Measurements from ENCODE around the gene PPM1H.

PPM1H gene

GRCh38 chr12:62909340-62909739 lies 25.6 kb downstream of the PPM1H start:
- Histone ChIP-seq H3K4me1 (ENCODE audit: insufficient read depth, low read length) (peaks cover 7% of the 10 kb centered on the region), H3K9me3 (ENCODE audit: control insufficient read depth, insufficient read depth, low read length) (no peaks in the 10 kb centered on the region), H3K36me3 (ENCODE audit: insufficient read depth, low read length) (no peaks in the 10 kb centered on the region), H3K9ac (ENCODE audit: low read depth, low read length) (no peak overlapping the region)

DNA sequence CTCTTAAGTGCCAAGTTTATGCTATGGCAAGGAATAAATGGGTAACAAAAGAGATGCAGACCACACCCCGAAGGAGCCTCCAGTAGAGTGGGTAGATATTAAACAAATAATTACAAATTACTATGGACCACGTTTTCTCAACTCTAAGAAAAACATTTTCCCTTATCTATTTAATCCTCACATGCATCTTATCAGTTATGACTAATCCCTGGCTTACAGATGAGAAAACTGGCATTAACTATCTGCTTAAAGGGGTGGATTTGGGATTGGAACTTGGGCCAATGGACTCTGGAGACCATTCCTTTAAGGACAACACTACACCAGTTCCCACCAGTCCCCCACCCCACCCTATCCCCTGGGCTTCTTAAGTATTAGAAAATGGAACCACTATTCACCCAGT lies 26.3 kb downstream of the PPM1H start:
- H3K9ac ChIP-seq (ENCODE audit: low read depth, low read length) = no peak overlapping the region
- H3K4me1 ChIP-seq (ENCODE audit: insufficient read depth, low read length) = peaks cover 1% of the 10 kb centered on the region
- H3K9me3 ChIP-seq (ENCODE audit: control insufficient read depth, insufficient read depth, low read length) = no peaks in the 10 kb centered on the region
- no peaks in the 10 kb centered on the region for H3K36me3 ChIP-seq (ENCODE audit: insufficient read depth, low read length)

GRCh38 chr12:62907561-62907960 lies 27.4 kb downstream of the PPM1H start:
- Histone ChIP-seq H3K4me1 (ENCODE audit: insufficient read depth, low read length) (no peaks in the 10 kb centered on the region; the same call in 1 of the 2 replicates), H3K9ac (ENCODE audit: low read depth, low read length) (no peak overlapping the region), H3K36me3 (ENCODE audit: insufficient read depth, low read length) (no peaks in the 10 kb centered on the region), H3K9me3 (ENCODE audit: control insufficient read depth, insufficient read depth, low read length) (no peaks in the 10 kb centered on the region)

DNA sequence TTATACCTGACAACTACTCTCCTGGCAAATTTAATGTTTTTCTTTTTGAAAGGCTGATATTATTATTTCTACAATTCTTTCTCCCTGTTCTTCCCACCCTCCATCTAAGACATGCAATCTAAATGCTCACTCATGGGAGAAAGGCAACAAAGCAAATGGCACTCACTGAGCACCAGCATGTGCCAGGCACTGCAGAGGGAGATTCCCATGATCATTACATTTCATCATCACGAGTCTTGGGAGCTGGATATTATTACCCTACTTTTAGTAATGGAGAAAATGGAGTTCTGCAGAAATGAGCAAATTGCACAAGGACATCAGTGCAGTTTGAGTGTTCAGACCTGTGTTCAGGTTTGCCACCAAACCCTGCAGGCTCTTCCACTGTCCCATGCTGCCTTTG lies 27.9 kb downstream of the PPM1H start:
- no peaks in the 10 kb centered on the region; the same call in 1 of the 2 replicates for H3K4me1 ChIP-seq (ENCODE audit: insufficient read depth, low read length)
- H3K9me3 ChIP-seq (ENCODE audit: control insufficient read depth, insufficient read depth, low read length) = no peaks in the 10 kb centered on the region
- H3K9ac ChIP-seq (ENCODE audit: low read depth, low read length) = no peak overlapping the region
- no peaks in the 10 kb centered on the region for H3K36me3 ChIP-seq (ENCODE audit: insufficient read depth, low read length)

- no peak overlapping the region for H3K9ac ChIP-seq (ENCODE audit: low read depth, low read length)
- H3K4me1 ChIP-seq (ENCODE audit: insufficient read depth, low read length) = 0 out of 2 replicates have a peak, but pooled peaks cover 5% of the 10 kb centered on the region
- no peaks in the 10 kb centered on the region for H3K36me3 ChIP-seq (ENCODE audit: insufficient read depth, low read length)
- H3K9me3 ChIP-seq (ENCODE audit: control insufficient read depth, insufficient read depth, low read length) = no peaks in the 10 kb centered on the region
Measured at GRCh38 chr12:62903151-62903550, 31.8 kb downstream of the PPM1H start.

DNA sequence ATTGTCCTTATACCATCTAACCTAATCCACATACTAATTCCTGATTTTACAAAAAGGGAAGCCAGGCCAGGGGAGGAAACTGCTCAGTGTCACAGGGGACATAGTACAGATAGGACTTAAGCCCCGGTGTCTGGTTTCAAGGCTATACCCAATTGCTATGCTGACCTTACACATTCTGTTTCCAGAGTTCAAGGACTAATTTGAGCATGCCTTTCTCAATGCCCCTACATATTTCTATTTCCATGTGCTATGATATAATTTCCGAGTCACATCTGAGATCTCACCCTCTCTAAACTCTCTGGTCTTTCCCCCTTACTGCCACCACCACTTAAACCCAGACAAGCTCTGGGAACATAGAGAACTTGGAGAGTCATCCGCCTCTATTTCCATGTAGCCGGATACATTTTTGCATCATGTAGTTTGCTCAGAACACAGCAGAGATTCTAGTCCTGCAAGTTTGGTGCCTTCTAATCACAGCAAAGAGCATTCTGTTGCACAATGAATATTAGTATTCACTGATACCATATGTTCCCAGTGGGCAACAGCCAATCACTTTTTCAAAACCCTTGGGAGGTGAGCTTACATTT lies 34.2 kb downstream of the PPM1H start:
- Histone ChIP-seq H3K9ac (ENCODE audit: low read depth, low read length) (no peak overlapping the region), H3K4me1 (ENCODE audit: insufficient read depth, low read length) (0 out of 2 replicates have a peak, but pooled peaks cover 5% of the 10 kb centered on the region)

GRCh38 chr12:62899568-62900390 lies 35.2 kb downstream of the PPM1H start:
- H3K36me3 ChIP-seq (ENCODE audit: insufficient read depth, low read length) = no peaks in the 10 kb centered on the region

More for the DNA sequence above, 34.2 kb downstream of the PPM1H start:
- no peaks in the 10 kb centered on the region for H3K36me3 ChIP-seq (ENCODE audit: insufficient read depth, low read length)
- H3K9me3 ChIP-seq (ENCODE audit: control insufficient read depth, insufficient read depth, low read length) = no peaks in the 10 kb centered on the region

DNA sequence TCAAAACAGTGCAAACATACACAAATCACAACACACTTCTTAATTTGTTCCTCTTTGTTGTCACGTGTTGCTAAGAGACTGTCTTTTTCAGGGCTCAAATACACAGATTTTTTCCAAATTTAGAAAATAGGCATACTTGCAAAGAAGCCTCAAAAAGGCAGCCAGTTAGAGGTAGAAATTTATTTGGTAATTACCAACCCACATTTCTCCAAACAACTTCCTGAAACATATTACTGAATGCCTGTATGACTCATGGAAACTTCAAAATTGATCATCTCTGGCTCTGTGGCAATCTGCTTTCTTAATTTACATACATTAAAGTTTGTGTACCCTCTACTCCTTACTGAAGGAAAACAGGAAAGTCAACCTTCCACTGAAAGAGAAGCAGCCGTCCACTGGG lies 36.4 kb downstream of the PPM1H start:
- no peaks in the 10 kb centered on the region for H3K9me3 ChIP-seq (ENCODE audit: control insufficient read depth, insufficient read depth, low read length)
- H3K9ac ChIP-seq (ENCODE audit: low read depth, low read length) = no peak overlapping the region
- H3K36me3 ChIP-seq (ENCODE audit: insufficient read depth, low read length) = no peaks in the 10 kb centered on the region
- 0 out of 2 replicates have a peak, but pooled peaks cover 5% of the 10 kb centered on the region for H3K4me1 ChIP-seq (ENCODE audit: insufficient read depth, low read length)

More at GRCh38 chr12:62899568-62900390, 35.2 kb downstream of the PPM1H start:
- Histone ChIP-seq H3K9ac (ENCODE audit: low read depth, low read length) (no peak overlapping the region), H3K4me1 (ENCODE audit: insufficient read depth, low read length) (0 out of 2 replicates have a peak, but pooled peaks cover 5% of the 10 kb centered on the region), H3K9me3 (ENCODE audit: control insufficient read depth, insufficient read depth, low read length) (no peaks in the 10 kb centered on the region)

DNA sequence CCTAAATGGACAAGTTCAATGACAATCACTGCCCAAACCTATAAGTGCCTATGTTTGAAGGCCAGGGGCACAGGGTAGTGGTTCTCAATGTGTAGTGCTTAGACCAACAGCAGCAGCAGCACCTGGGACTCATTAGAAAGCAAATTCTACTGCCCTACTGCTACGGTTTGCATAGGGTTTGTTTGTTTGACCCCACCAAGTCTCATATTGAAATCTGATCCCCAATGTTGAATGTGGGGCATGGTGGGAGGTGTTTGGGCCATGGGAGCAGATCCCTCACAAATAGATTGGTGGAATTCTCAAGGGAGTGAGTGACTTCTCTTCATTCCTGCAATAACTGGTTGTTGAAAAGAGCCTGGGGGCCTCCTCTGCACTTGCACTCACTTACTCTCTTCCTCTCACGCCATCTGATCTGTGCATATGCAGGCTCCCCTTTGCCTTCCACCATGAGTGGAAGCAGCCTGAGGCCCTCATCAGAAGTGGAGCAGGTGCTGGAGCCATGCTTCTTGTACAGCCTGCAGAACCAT lies 39.5 kb downstream of the PPM1H start:
- H3K9ac ChIP-seq (ENCODE audit: low read depth, low read length) = no peak overlapping the region
- H3K9me3 ChIP-seq (ENCODE audit: control insufficient read depth, insufficient read depth, low read length) = no peaks in the 10 kb centered on the region
- H3K36me3 ChIP-seq (ENCODE audit: insufficient read depth, low read length) = no peaks in the 10 kb centered on the region
- no peaks in the 10 kb centered on the region for H3K4me1 ChIP-seq (ENCODE audit: insufficient read depth, low read length)

DNA sequence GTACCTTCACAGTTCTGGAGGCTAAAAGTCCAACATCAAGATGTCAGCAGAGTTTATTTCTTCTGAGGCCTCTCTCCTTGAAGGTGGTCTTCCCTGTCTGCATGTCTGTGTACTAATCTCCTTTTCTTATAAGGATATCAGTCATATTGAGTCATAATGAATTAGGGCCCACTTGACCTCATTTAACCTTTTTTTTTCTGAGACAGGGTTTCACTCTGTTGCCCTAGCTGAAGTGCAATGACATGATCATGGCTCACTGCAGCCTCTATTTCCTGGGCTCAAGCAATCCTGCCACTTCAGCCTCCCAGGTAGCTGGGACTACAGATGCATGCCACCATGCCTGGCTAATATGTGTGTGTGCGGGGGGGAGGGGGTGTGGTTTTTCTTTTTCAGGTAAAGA lies 41.7 kb downstream of the PPM1H start:
- Histone ChIP-seq H3K36me3 (ENCODE audit: insufficient read depth, low read length) (no peaks in the 10 kb centered on the region), H3K9me3 (ENCODE audit: control insufficient read depth, insufficient read depth, low read length) (no peaks in the 10 kb centered on the region), H3K4me1 (ENCODE audit: insufficient read depth, low read length) (no peaks in the 10 kb centered on the region), H3K9ac (ENCODE audit: low read depth, low read length) (no peak overlapping the region)

DNA sequence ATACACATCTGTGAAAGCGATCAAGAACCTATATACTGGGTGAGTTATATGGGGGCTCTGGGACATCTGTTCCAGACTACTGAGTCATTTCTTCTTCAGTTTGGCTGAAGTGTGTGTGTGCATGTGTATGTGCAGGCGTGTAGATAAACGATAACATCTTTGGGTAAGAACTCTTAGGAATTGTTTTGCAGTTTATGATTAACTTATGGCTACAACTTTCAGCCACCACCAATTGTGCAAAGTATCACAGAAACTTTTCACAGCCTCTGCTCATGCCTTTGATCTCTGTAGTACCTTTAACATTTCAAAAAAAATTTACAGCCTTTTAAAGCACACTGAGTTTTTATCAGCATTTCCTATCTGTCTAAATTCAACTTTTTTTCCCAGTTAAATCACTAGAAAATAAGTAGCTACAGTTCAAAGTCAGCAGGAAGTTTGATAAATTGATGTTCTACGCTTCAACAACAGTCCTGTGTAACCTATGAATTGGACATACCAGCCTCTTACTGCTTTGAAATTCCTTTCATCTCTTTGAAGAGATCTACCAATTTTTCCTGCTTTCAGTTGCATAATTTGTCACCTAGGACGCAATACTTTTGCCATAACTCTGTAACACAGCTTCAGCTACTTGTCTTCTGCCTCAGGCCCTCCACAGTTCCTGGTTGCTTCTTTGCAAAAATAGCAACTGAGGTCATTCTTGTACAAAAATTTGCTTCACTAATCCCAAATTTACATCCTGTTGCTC lies 43.0 kb downstream of the PPM1H start:
- Histone ChIP-seq H3K36me3 (ENCODE audit: insufficient read depth, low read length) (no peaks in the 10 kb centered on the region), H3K9me3 (ENCODE audit: control insufficient read depth, insufficient read depth, low read length) (no peaks in the 10 kb centered on the region), H3K9ac (ENCODE audit: low read depth, low read length) (no peak overlapping the region), H3K4me1 (ENCODE audit: insufficient read depth, low read length) (no peaks in the 10 kb centered on the region)

DNA sequence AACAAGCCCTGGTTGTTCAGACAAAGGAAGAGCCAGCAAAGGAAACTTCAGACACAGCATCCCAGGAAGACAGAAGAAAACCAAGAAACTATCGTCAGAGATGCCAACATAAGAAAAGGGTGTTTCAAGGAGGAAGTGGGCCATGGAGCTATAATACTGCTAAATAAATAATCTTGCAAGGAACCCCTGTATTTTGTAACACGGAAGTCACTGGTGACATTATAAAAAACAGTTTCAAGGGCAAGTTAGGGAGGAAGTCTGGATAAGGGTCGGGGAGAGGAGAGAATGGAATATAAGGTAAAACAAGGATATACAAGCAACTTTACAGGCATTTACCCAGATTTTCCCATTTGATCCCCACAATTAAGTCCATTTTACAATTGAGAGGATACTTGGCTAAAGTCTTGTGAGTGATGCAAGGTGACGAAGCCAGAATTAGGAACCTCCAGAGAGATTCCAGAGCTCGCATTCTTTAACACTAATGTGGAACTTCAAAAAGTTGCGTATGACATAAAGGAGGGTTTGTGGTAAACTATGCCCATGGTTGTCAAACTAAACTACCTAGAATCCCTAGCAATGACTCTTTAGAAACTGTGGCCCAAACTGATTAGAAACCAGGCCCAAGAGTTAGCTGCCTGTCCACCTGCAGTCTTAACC lies 46.4 kb downstream of the PPM1H start:
- Histone ChIP-seq H3K36me3 (ENCODE audit: insufficient read depth, low read length) (no peaks in the 10 kb centered on the region), H3K9me3 (ENCODE audit: control insufficient read depth, insufficient read depth, low read length) (peaks cover 5% of the 10 kb centered on the region; the same call in 1 of the 2 replicates), H3K4me1 (ENCODE audit: insufficient read depth, low read length) (no peaks in the 10 kb centered on the region), H3K9ac (ENCODE audit: low read depth, low read length) (no peak overlapping the region)

DNA sequence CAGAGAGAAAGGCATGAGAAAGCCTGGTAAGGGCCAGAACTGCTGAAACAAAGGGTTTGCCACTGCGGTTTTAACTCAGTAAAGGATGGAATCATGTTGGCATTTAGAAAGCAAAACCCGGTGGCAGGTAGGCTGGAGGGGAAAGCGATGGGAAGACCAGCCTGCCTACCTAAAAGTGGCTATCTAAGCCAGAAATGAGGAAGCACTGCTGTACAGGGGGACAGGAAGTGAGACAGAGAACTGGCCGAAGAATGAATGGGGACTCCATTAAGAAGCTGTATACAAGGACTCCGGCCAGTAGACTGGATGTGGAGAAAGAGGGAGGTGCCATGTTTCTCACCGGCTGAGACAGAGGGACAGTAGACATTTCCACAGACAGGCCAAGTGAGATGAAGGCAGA lies 48.2 kb downstream of the PPM1H start:
- Histone ChIP-seq H3K36me3 (ENCODE audit: insufficient read depth, low read length) (no peaks in the 10 kb centered on the region), H3K9me3 (ENCODE audit: control insufficient read depth, insufficient read depth, low read length) (peaks cover 5% of the 10 kb centered on the region; the same call in 1 of the 2 replicates), H3K4me1 (ENCODE audit: insufficient read depth, low read length) (no peaks in the 10 kb centered on the region), H3K9ac (ENCODE audit: low read depth, low read length) (no peak overlapping the region)

DNA sequence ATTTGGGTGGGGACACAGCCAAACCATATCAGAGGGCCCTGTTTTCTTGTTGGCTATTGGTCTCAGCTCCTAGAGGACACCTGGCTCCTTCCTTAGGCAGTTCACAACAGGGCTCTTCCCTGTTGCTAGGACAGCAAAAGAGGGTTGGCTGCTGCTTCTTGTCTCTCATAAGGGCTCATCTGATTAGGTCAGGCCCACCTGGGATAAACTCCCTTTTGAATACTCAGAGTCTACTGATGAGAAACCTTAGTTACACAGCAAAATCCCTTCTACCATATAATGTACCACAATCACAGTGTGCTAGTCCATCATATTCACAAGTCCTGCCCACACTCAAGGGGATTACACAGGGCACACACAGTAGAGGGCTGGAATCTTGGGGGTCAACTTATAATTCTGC lies 49.7 kb downstream of the PPM1H start:
- no peak overlapping the region for H3K9ac ChIP-seq (ENCODE audit: low read depth, low read length)
- H3K4me1 ChIP-seq (ENCODE audit: insufficient read depth, low read length) = peaks cover 4% of the 10 kb centered on the region; the same call in 1 of the 2 replicates
- peaks cover 5% of the 10 kb centered on the region; the same call in 1 of the 2 replicates for H3K9me3 ChIP-seq (ENCODE audit: control insufficient read depth, insufficient read depth, low read length)
- H3K36me3 ChIP-seq (ENCODE audit: insufficient read depth, low read length) = no peaks in the 10 kb centered on the region
